Dendritic cell treated with granulocyte-macrophage colony-stimulating factor and Interleukin-4, amounts not matched to agents 40 ng/mL and 50 ng/mL, for 4 days (primary cell): ENCODE results near the gene GDPGP1.

ENCODE experiments used
- H3K27ac Mint-ChIP-seq: one replicate; pipeline ENCODE4 v1.8.0; 2022; ENCODE audit warnings: mild to moderate bottlenecking, mixed read lengths
- H3K27me3 Mint-ChIP-seq: one replicate; pipeline ENCODE4 v1.8.0; 2022; ENCODE audit warnings: mild to moderate bottlenecking, mixed read lengths
- H3K36me3 Mint-ChIP-seq: one replicate; pipeline ENCODE4 v1.8.0; 2022; ENCODE audit warnings: low read depth, mixed read lengths
- H3K4me1 Mint-ChIP-seq: one replicate; pipeline ENCODE4 v1.8.0; 2022; ENCODE audit warnings: low read depth, mixed read lengths
- H3K4me3 Mint-ChIP-seq: one replicate; pipeline ENCODE4 v1.8.0; 2022; ENCODE audit warnings: mild to moderate bottlenecking, moderate library complexity, mixed read lengths
- H3K9me3 Mint-ChIP-seq: one replicate; pipeline ENCODE4 v1.8.0; 2022; ENCODE audit warnings: mixed read lengths
- intact Hi-C: fragments of 100-400 bp; cut with micrococcal nuclease; formaldehyde crosslinking; loops from one replicate; pipeline ENCODE4 v1.15.0; 2022

The GDPGP1 gene

DNA sequence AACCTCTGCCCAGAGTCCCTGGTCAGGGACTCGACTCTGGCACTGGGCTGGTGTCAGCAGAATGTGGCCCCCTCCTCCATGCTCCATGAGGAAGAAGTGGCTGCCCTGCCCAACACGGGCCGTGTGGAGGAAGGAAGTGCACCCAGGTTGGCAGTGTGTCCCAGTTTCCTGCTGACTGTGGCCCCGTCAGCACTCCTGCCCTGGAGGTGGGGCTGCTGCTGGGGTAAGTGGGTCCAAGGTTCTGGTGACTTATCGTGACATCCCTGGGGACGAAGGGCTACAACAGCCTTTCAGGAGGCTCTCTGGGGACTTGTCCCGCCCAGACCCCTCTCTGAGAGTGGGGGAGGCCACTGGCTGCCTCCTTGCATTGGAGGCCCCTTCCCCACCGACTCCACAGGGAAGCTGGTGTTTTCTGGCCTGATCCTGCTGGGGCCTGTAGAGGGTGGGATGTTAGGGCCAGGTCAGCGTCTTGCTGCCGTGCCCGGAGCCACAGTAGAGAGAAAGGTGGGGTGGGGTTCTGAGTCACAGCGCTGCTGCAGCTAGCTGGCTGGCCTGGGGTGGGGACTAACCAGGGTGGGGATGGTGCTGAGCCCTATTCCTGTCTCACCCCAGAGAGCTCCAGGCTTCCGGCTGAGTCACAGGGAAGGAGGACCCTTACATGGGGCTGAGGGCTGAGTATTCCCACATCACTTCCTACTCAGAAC is 22.4 kb upstream of the GDPGP1 start:
- no peaks in the 10 kb centered on the region for H3K9me3 Mint-ChIP-seq
- peak overlapping the region; percentile 27 for H3K4me3 Mint-ChIP-seq
- H3K4me1 Mint-ChIP-seq: peaks cover 56% of the 10 kb centered on the region
- H3K27me3 Mint-ChIP-seq: no peaks in the 10 kb centered on the region
- peaks cover 36% of the 10 kb centered on the region for H3K36me3 Mint-ChIP-seq
- peak overlapping the region; percentile 68 for H3K27ac Mint-ChIP-seq
- intact Hi-C loops: no loop called here

DNA sequence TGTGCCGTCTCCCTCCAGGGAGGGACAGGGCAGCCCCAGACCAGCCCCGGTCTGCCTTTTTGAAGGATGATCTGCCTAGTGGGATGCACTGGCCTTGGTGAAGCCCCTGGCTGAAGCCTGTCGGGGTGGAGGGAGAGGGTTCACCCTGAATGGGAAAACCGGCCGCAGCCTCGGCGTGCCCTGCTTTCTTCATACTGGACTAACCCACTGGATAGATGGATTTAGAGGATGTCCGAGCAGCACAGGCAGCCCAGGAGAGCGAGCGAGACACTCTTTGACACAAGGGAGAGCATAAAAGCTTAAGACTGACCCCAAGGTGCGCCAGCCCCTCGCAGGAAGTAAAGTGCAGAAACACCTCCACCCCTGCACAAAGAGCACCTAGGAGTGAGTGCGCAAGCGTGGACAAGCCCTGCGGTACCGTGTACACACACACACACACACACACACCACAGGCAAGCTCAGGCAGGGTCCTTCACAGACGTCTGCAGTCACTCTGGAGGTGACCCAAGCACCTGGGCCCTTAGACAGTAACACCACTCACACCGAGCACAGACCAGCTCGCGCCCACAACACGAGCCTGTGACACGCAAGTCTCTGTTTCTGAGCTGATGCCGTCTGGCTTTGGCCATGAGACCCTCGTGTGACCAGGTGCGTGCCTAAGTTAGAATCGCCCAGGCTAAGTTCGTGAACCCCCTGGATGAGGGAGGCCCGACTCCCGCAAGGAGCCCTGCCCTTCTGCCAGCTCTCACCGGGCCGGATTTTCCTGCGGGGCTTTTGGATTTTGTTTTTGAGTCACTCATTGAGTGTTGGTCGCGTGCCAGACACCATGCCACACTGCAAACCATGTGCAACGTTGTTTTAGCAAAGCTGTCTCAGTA is 21.5 kb upstream of the GDPGP1 start:
- intact Hi-C loops: no loop called here
- H3K9me3 Mint-ChIP-seq: no peaks in the 10 kb centered on the region
- peaks cover 56% of the 10 kb centered on the region for H3K4me1 Mint-ChIP-seq
- no peaks in the 10 kb centered on the region for H3K27me3 Mint-ChIP-seq
- no peak overlapping the region for H3K4me3 Mint-ChIP-seq
- peak overlapping the region; percentile 68 for H3K27ac Mint-ChIP-seq
- H3K36me3 Mint-ChIP-seq: peaks cover 35% of the 10 kb centered on the region

DNA sequence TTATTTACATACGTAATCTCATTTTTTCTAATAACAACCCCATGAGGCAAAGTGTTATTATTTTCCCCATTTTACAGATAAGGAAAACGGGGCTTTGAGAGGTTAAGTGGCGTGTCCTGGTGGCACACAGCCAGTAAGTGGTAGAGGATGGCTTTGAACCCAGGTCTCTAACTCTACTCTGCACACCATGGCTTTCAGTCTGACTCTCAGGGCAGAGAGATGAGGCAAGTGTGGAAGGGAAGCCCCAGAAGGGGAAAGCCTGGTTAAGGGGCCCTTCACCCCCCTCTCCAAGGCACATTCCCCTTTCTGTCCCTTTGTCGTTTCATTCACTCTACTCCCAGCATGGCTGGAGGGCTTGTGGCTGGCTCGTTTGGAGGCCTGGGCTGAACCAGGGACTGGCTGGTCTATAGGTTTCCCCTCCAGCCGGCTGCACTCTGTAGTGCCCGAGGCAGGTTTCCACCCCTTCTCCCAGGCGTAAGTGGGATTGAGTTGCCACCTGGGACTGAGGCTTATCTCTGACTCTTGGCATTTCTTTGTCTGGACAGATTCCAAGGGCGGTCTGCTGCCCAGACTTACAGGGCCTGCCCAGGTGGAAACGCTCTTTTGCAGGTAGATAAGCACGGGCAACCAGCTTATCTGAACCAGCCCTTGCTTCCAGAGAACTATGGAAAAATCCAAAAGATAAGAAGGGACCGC is 20.7 kb upstream of the GDPGP1 start:
- H3K4me3 Mint-ChIP-seq: no peak overlapping the region
- no peaks in the 10 kb centered on the region for H3K27me3 Mint-ChIP-seq
- H3K9me3 Mint-ChIP-seq: no peaks in the 10 kb centered on the region
- H3K36me3 Mint-ChIP-seq: peaks cover 43% of the 10 kb centered on the region
- peak overlapping the region; percentile 61 for H3K27ac Mint-ChIP-seq
- peaks cover 56% of the 10 kb centered on the region for H3K4me1 Mint-ChIP-seq
- intact Hi-C loops: no loop called here

DNA sequence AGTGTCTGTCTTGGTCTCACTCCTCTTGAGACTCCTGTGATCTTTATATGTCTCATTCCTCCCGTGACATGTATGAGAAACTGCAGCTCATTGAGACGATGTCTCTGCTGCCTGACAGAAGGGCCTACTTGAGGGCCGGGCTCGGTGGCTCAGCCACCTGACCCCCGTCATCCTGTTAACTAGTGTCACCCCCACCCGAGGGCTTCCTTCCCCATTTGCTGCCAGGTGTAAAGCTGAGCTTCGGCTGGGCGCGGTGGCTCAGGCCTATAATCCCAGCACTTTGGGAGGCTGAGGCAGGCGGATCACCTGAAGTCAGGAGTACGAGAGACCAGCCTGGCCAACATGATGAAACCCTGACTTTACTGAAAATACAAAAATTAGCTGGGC is 20.2 kb upstream of the GDPGP1 start:
- Mint-ChIP-seq H3K4me3 (no peak overlapping the region), H3K4me1 (peaks cover 57% of the 10 kb centered on the region), H3K9me3 (no peaks in the 10 kb centered on the region), H3K27ac (peak overlapping the region; percentile 61), H3K36me3 (peaks cover 47% of the 10 kb centered on the region), H3K27me3 (no peaks in the 10 kb centered on the region)
- intact Hi-C loops: no loop called here

DNA sequence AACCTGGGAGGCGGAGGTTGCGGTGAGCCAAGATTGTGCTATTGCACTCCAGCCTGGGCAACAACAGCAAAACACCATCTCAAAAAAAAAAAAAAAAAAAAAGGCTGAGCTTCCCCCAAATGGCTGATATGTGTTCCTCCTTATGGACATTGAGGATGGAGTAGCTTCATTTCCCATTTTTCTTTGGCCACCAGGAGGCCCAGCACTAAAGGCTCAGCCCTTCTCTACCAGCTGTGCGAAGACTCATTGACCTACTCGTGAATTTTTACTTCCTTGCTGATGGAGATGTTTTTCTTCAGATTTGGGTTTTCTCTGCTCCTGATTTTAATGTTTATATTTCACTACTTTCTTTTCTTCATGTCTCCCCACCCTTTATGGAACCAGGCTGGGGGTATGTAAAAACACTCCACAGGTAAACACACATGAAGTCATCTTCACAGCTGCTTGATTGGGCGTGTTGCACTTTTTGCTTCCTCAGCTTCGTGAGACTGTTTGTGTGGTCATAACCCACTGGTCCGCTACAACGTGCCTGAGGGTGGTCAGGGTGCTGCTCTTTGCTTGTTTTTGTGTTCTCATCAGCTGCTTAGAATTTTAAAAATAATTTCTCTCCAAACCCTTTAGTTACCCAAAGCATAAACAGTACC is 19.3 kb upstream of the GDPGP1 start:
- intact Hi-C loops: no loop called here
- H3K27ac Mint-ChIP-seq: no peak overlapping the region
- H3K4me3 Mint-ChIP-seq: no peak overlapping the region
- peaks cover 55% of the 10 kb centered on the region for H3K4me1 Mint-ChIP-seq
- H3K9me3 Mint-ChIP-seq: no peaks in the 10 kb centered on the region
- H3K27me3 Mint-ChIP-seq: no peaks in the 10 kb centered on the region
- peaks cover 45% of the 10 kb centered on the region for H3K36me3 Mint-ChIP-seq

DNA sequence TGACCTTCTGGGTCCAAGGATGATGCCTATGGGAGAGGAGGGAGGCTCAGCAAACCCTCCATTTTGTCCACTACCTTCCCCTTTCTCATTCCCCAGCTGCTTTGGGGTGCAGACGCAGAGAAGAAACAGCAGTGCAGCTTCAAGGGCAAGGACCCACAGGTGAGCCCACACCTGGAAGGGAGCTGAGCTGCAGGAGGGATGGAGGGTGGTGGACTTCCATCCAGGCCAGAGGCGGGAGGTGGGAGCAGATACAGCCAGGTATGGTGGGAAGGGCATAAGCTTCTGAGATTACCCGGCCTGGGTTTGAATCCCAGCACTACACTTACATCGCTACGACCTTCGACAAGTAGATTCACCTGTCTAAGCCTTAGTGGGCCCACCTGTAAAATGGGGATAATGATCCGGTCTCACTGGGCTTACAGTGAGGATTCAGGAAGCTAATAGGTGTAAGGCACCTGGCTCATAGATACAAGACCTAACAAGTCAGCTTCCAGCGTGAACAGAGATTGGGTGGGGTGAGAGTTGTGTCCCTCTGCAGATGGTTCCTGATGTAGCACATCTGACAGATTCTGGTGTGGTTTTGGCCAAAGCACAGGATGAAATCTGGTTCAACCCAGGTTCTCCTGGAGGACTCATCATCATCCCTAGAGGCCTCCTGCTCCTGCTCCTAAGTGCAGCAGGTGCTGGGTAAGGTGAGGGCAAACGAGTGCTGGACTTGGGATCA is 16.2 kb upstream of the GDPGP1 start:
- peaks cover 24% of the 10 kb centered on the region for H3K4me1 Mint-ChIP-seq
- intact Hi-C loops: no loop called here
- H3K36me3 Mint-ChIP-seq: peaks cover 61% of the 10 kb centered on the region
- no peak overlapping the region for H3K4me3 Mint-ChIP-seq
- no peaks in the 10 kb centered on the region for H3K9me3 Mint-ChIP-seq
- no peak overlapping the region for H3K27ac Mint-ChIP-seq
- no peaks in the 10 kb centered on the region for H3K27me3 Mint-ChIP-seq

DNA sequence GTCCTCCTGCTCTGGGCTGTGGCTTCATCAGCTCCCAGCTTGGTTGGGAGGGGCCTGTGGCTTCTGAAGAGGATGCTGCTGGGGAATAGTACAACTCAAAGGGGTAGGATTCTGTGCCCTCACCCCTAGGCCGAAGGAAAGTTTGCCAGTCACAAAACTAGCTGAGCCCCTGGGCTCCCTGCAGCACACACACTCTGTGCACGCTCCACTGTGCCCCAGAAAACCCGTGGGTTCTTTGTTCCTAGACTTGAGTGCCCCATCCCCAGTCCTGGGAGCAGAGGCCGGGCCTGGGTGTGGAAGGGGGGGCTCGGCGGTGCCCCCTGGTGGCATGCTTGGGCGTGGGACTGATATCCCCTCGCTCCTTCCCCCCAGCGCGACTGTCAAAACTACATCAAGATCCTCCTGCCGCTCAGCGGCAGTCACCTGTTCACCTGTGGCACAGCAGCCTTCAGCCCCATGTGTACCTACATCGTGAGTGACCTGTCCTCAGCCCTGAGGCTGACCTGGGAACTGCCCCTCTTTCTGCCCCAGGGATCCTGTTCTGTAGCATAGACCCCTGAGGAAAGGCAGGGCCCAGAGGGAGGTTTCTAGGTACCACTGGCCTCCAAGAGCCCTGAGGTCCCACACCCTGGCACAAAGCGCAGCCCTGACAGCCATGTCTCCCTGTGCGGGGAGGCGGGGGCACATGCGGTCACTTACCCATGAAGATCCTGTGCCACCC is 14.4 kb upstream of the GDPGP1 start:
- intact Hi-C loops: loop anchor here (10.0 kb wide), 1 partner anchor 135 kb away; no protein-coding TSS in a partner anchor
- Mint-ChIP-seq H3K36me3 (peaks cover 79% of the 10 kb centered on the region), H3K4me1 (peaks cover 12% of the 10 kb centered on the region), H3K27ac (no peak overlapping the region), H3K4me3 (no peak overlapping the region), H3K9me3 (no peaks in the 10 kb centered on the region), H3K27me3 (no peaks in the 10 kb centered on the region)

DNA sequence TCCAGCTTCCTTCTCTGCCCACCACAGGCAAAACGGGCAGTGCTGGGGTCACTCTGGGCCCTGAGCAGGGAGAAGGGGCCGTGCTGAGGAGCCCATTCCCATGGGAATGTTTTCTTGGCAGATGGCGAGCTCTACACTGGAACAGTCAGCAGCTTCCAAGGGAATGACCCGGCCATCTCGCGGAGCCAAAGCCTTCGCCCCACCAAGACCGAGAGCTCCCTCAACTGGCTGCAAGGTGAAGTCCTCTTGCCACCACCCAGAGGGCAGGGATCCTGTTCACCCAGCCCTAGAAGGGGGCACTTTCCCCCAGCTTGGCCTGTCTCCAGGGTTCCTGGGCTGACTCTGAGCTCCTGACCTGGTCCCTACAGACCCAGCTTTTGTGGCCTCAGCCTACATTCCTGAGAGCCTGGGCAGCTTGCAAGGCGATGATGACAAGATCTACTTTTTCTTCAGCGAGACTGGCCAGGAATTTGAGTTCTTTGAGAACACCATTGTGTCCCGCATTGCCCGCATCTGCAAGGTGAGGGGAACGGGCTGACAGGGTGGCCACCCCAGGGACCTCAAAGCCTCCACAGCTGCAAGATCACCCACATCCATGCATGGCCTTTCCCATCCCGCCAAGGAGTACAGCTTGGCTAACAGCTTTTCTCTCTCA is 12.6 kb upstream of the GDPGP1 start:
- H3K9me3 Mint-ChIP-seq: no peaks in the 10 kb centered on the region
- H3K27ac Mint-ChIP-seq: no peak overlapping the region
- no peaks in the 10 kb centered on the region for H3K27me3 Mint-ChIP-seq
- intact Hi-C loops: loop anchor here (10.0 kb wide), 1 partner anchor 137 kb away; no protein-coding TSS in a partner anchor
- H3K4me3 Mint-ChIP-seq: no peak overlapping the region
- H3K4me1 Mint-ChIP-seq: peaks cover 8% of the 10 kb centered on the region
- H3K36me3 Mint-ChIP-seq: peaks cover 91% of the 10 kb centered on the region

DNA sequence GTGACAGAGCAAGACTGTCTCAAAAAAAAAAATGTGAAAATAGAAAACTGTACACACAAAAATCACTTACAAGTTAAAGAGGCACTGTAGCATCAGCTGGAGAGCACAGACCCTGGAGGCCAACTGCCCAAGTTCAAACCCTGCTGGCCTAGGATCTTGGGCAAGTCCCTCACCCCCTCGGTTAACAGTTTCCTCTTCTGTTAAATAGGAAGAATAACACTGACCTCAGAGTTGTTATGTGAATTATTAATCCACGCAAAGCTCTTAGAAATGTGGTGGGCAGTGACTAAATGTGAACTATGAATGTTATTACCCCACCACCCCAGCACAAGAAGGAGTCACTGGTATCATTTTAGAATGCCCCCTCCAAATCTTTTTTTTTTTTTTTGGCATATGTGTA is 11.5 kb upstream of the GDPGP1 start:
- Mint-ChIP-seq H3K27me3 (no peaks in the 10 kb centered on the region), H3K9me3 (no peaks in the 10 kb centered on the region), H3K4me1 (peaks cover 8% of the 10 kb centered on the region), H3K27ac (no peak overlapping the region), H3K4me3 (no peak overlapping the region), H3K36me3 (peaks cover 94% of the 10 kb centered on the region)
- intact Hi-C loops: loop anchor here (10.0 kb wide), 1 partner anchor 138 kb away; no protein-coding TSS in a partner anchor

DNA sequence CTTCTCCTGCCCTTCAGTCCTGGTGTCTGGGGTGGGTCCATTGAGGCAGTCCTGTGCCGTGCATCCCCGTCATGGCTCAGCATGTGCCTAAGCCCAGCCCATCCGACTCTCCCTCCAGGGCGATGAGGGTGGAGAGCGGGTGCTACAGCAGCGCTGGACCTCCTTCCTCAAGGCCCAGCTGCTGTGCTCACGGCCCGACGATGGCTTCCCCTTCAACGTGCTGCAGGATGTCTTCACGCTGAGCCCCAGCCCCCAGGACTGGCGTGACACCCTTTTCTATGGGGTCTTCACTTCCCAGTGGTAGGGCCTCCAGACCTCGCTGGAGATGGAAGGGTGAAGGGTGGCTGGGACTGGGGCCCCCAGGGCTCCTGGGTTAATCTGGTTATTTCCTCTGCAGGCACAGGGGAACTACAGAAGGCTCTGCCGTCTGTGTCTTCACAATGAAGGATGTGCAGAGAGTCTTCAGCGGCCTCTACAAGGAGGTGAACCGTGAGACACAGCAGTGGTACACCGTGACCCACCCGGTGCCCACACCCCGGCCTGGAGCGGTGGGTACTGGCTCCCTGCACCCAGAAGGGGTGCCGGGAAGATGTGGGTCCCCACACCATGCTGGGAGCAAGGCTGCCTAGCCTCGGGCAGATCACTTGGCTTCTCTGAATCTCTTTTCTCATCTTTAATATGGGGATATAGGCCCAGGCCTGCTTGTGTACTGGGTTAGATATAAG is 10.4 kb upstream of the GDPGP1 start:
- Mint-ChIP-seq H3K9me3 (no peaks in the 10 kb centered on the region), H3K4me3 (no peak overlapping the region), H3K27ac (no peak overlapping the region), H3K27me3 (no peaks in the 10 kb centered on the region), H3K4me1 (peaks cover 8% of the 10 kb centered on the region), H3K36me3 (peaks cover 94% of the 10 kb centered on the region)
- intact Hi-C loops: loop anchor here (10.0 kb wide), 1 partner anchor 139 kb away; no protein-coding TSS in a partner anchor

DNA sequence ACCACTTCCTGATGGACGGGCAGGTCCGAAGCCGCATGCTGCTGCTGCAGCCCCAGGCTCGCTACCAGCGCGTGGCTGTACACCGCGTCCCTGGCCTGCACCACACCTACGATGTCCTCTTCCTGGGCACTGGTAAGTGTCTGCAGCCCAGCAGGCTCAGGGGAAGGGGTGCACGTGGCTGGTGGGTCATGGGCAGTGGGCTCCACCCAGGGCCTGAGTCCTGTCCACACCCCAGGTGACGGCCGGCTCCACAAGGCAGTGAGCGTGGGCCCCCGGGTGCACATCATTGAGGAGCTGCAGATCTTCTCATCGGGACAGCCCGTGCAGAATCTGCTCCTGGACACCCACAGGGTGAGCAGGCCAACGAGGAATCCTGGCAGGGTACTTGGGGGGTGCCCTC is 9.0 kb upstream of the GDPGP1 start:
- H3K27ac Mint-ChIP-seq: no peak overlapping the region
- peaks cover 97% of the 10 kb centered on the region for H3K36me3 Mint-ChIP-seq
- no peaks in the 10 kb centered on the region for H3K9me3 Mint-ChIP-seq
- H3K4me3 Mint-ChIP-seq: no peak overlapping the region
- intact Hi-C loops: loop anchor here (10.0 kb wide), 1 partner anchor 140 kb away; no protein-coding TSS in a partner anchor
- H3K4me1 Mint-ChIP-seq: peaks cover 10% of the 10 kb centered on the region
- H3K27me3 Mint-ChIP-seq: no peaks in the 10 kb centered on the region
